GM12872 (cell line): ENCODE data around the gene USP22.

ENCODE experiments used
- TF ChIP-seq, protein P1 (sequence below): IDR thresholded peaks from 3 replicates; pipeline ENCODE4 v1.5.1; 2011; ENCODE audit warnings: low read depth, mild to moderate bottlenecking, low read length, moderate library complexity; ENCODE audit not compliant: insufficient read depth

USP22 gene

DNA sequence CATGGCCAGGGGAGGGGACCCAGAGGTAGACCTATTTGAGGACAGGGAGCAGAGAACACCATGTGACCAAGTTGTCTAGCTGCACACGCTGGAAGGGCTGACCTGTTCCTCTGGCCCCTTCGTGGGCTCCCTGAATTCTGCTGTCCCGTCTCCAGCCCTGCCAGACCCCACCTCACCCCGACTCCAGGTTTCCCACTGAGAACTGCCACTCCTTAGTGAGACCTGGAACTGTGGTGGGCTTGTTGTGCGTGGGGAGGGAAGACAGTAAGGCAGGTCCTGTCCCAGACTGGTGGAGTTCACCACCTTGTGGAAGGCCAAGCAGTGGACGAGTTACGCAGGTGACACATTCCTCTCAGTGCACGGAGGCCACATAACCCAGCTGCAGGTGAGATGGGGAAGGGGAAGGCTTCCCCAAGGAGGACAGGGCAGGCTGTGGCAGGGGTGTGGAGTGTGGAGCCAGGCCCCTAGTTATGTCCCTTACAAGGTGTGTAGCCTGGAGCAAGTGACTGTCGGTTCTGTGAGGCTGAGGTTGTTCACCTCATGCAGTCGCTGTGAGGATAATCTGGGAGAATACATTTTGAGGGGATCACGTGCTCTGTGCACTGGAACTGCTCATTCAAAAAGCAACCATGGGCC, 54.7 kb downstream of the USP22 start:
- TF ChIP-seq, protein P1, sequence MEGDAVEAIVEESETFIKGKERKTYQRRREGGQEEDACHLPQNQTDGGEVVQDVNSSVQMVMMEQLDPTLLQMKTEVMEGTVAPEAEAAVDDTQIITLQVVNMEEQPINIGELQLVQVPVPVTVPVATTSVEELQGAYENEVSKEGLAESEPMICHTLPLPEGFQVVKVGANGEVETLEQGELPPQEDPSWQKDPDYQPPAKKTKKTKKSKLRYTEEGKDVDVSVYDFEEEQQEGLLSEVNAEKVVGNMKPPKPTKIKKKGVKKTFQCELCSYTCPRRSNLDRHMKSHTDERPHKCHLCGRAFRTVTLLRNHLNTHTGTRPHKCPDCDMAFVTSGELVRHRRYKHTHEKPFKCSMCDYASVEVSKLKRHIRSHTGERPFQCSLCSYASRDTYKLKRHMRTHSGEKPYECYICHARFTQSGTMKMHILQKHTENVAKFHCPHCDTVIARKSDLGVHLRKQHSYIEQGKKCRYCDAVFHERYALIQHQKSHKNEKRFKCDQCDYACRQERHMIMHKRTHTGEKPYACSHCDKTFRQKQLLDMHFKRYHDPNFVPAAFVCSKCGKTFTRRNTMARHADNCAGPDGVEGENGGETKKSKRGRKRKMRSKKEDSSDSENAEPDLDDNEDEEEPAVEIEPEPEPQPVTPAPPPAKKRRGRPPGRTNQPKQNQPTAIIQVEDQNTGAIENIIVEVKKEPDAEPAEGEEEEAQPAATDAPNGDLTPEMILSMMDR, result no peak

DNA sequence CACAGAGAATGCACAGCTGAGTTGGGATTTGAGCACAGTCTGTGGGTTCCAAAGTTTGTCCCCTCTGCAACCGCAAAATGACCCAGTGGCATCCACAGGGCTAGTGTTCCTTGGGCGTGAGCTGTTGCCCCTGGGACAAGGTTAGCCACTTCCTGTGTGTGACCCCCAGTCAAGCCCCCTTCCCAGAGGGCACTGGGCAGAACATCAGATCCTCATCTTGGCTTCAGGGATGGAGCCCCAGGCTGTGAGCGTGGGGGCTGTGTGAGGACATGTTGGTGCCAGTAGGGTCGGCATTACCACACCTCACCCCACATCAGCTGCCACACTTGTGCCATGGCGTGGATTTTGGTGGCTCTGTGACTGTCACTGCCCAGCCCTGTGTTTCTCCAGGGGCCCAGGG, 55.3 kb downstream of the USP22 start:
- TF ChIP-seq, protein P1, result no peak

DNA sequence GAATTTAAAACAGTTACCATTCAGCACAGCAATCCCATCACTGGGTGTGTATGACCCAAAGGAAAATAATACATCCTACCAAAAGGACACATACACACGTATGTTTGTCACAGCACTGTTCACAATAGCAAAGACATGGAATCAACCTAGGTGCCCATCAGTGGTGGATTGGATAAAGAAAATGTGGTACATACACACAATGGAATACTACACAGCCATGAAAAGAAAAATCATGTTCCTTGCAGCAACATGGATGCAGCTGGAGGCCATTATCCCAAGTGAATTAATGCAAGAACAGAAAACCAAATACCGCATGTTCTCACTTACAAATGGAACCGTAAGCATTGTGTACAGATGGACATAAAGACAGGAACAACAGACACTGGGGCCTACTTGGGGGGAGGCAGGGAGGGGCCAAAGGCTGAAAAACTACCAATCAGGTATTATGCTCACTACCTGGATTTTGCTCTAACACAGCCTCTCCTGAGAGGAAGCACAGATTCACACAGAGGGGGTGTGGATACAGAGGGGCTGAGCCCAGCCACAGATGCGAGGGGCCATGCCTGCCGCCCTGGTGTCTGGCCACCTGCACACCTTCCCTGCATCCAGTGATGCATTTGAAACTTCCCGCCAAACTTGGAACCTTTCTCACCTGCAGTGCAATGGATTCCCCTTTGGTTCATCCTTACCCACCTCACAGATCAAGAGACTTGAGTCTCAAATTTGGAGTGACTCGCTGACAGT, 55.9 kb downstream of the USP22 start:
- TF ChIP-seq, protein P1, result no peak

DNA sequence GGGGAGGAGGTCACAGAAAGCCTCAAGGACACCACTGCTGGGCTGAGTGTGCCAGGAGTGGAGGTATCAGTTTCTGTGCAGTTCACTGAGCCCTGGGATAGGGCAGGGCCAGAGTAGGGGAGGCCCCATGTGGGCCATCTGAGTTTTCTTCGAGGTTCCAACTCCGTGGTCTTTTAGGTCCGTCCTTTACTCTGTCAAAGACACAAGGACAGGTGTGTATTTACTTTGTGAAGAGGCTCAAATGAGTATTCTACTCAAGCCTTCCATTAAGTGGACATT, 59.5 kb downstream of the USP22 start:
- TF ChIP-seq, protein P1, result no peak

DNA sequence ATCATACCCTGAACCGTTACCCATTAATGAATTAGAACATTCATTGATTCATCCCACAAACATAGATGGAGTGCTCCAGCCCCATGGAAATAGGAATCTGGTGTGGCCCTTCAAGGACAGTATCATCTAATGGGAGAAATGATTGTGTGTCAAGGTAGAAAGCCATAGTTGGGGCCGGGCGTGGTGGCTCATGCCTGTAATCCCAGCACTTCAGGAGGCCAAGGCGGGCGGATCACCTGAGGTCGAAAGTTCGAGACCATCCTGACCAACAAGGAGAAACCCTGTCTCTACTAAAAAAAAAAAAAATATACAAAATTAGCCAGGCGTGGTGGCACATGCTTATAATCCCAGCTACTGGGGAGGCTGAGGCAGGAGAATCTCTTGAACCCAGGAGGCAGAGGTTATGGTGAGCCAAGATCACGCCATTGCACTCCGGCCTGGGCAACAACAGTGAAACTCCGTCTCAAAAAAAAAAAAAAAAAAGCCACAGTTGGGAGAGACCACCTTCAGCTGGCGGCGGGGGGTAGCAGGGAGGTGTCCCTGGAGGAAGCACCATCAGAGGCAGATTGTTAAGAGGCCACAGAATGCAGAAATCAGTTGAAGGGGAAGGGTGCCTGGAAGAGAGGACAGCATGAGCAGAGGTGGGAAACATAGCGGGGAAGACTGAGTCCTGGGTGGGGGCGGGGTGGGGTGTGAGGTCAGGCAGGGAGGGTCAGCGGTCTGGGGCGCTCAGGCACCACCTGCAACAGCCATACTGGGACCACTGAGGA, 60.0 kb downstream of the USP22 start:
- TF ChIP-seq, protein P1, result no peak

DNA sequence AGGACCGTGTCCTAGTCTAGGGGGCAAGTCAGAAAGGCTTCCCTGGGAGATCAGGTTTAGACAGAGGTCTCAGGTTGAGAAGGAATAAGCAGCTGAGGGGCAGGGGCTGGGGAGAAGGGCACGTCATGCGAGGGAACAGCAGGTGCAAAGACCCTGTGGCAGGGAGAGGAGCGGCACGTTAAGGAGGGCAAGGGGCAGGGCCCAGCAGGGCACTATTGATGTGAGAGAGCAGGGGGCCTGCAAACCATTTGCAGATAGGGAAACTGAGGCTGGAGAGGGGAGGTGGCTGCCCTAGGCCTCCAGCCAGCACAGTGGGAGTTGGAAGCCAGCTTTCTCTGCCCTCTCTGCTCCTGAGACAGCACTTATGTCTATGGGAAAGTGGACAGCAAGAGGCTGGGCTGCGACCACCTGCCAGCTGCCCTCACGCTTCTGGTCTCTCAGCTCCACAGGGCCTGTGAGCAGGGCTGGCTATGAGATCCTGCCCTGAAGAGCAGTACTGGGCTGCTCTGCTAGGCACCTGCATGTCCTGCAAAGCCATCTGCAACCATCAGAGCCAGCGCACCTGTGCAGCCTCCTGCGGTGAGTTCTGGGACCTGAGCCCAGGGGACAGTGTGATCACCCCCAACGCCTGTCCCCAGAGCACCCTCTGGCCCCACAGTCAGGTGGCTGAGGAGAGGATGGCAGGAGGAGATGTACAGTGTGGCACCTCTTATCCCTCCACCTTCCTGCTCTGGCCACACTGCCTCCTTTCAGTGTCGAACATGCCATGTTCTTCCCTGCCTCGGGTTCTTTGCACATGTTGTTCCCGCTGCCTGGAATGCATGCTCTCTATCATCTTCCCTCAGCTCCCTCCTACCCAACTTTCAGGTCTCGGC, 61.5 kb downstream of the USP22 start:
- TF ChIP-seq, protein P1, result no peak

DNA sequence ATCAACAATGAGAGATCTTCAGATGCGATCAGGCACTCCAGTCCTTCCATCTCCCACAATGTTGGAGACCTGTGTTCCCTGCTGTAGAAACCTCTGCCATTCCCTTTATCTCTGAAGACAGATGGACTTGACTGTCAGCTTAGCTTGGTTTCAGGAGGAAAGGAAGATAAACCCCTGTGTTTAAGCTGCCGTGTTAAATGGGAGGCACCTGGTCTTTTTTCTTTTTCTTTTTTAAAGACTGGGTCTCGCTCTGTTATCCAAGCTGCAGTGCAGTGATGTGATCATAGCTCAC, 63.1 kb downstream of the USP22 start:
- TF ChIP-seq, protein P1, result no peak
